Gastrocnemius medialis (tissue), 4 donors: ENCODE data around the gene TRH. TPM values are rescaled to one million over a fixed set of nuclear protein-coding genes. Genes with fewer than 3 reads are reported as not detected.
A peak's percentile ranks its signal among the peaks of the same experiment; 100 is the strongest.

Experiments
- ATAC-seq, 2 donors: fragments of 150-250 bp; one replicate each; pipeline ENCODE4 v1.9.1; 2016
- DNase-seq, 2 donors: peaks; one replicate each; pipeline ENCODE4 v3.0.0-alpha.2; 2019
- H3K27ac ChIP-seq, 4 donors: fragments of 200-600 bp; sonication (generic); 1 replicate in 1 of 4; 2 replicates in 3 of 4; pipeline ENCODE4 v1.5.1; 2016 to 2018; ENCODE audit warnings: mild to moderate bottlenecking in 2 of 4, moderate library complexity in 1 of 4
- H3K27me3 ChIP-seq, 3 donors: fragments of 200-600 bp; sonication (generic) in 2 of 3; 1 replicate in 1 of 3; 2 replicates in 2 of 3; pipeline versions ENCODE4 v1.5.1 to v1.6.0; 2016 to 2019; ENCODE audit warnings: mild to moderate bottlenecking in 1 of 3, moderate library complexity in 1 of 3
- H3K36me3 ChIP-seq, 2 donors: fragments of 200-600 bp; sonication (generic) in 1 of 2; one replicate each; pipeline ENCODE4 v1.5.1; 2017 to 2018
- H3K4me1 ChIP-seq, 2 donors: fragments of 200-600 bp; sonication (generic) in 1 of 2; one replicate each; pipeline ENCODE4 v1.5.1; 2016 to 2017; ENCODE audit warnings: mild to moderate bottlenecking in 2 of 2
- H3K4me3 ChIP-seq, 4 donors: fragments of 200-600 bp; sonication (generic) in 3 of 4; 1 replicate in 1 of 4; 2 replicates in 3 of 4; pipeline ENCODE4 v1.5.1; 2016 to 2019; ENCODE audit warnings: mild to moderate bottlenecking in 2 of 4
- H3K9me3 ChIP-seq, 3 donors: fragments of 200-600 bp; sonication (generic) in 2 of 3; 1 replicate in 1 of 3; 2 replicates in 2 of 3; pipeline ENCODE4 v1.5.1; 2016 to 2019
- POLR2A ChIP-seq, 2 donors: fragments of 450-650 bp; IDR thresholded peaks; one replicate each; pipeline ENCODE4 v1.6.1; 2017; ENCODE audit warnings: antibody characterized with exemption in 2 of 2, mild to moderate bottlenecking in 2 of 2, moderate library complexity in 2 of 2
- in situ Hi-C, 4 donors: fragments of 200-750 bp; cut with MboI; loops; one replicate each; pipeline versions ENCODE4 v1.15.0 to v1.8.0; 2017; ENCODE audit warnings: low sequenced_read_pairs in 4 of 4
- intact Hi-C: fragments of 100-400 bp; cut with DNase I; formaldehyde crosslinking; loops from one replicate; pipeline ENCODE4 v1.15.1; 2023; ENCODE audit warnings: low total_unique reads
- total RNA-seq, 4 donors: library from RNA; depleted of rRNA; stranded (reverse); fragments of >200 nt; gene quantifications; one replicate each; pipeline versions ENCODE4 v1.1.0 to v1.2.3, GENCODE V29; 2016
- TF ChIP-seq, protein P1 (sequence below), 5 experiments: fragments of 450-650 bp in 3 of 5; fragments of 200-600 bp in 2 of 5; sonication (generic) in 2 of 5; IDR thresholded peaks in 4 of 5; conservative IDR thresholded peaks in 1 of 5; 1 replicate in 4 of 5; 2 replicates in 1 of 5; pipeline ENCODE4 v1.5.1; 2016 to 2019; ENCODE audit warnings: antibody characterized with exemption in 5 of 5, mild to moderate bottlenecking in 3 of 5, moderate library complexity in 3 of 5

Gene TRH, protein sequence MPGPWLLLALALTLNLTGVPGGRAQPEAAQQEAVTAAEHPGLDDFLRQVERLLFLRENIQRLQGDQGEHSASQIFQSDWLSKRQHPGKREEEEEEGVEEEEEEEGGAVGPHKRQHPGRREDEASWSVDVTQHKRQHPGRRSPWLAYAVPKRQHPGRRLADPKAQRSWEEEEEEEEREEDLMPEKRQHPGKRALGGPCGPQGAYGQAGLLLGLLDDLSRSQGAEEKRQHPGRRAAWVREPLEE
- not detected for total RNA-seq

DNA sequence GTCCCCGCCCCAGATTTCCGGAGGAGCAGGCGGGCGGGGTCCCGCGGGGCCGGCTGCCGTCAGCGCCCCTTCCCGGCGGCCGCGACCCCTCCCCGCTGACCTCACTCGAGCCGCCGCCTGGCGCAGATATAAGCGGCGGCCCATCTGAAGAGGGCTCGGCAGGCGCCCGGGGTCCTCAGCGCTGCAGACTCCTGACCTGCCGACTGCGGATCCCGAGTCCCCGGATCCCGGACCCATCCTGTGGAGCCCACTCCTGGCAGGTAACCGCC is at the start of gene TRH:
TRH (plus strand) TSS at position 157 of the 269 bp plus-strand sequence. CDS start 1,097 bp downstream, outside the sequence.
- H3K9me3 ChIP-seq = no peaks in the 10 kb centered on the region
- in situ Hi-C loops (no loop called here), intact Hi-C loops (no loop called here)
- H3K4me1 ChIP-seq = peaks cover 6 to 14% of the 10 kb centered on the region in 2 donors
- DNase-seq = no peak
- no peak for ATAC-seq
- H3K27ac ChIP-seq = no peak within 1 kb of the TSS
- peak within 1 kb of the TSS in 3 of 4 donors; percentile 9 to 44 (median 28) for H3K4me3 ChIP-seq
- no peaks in the 10 kb centered on the region for H3K36me3 ChIP-seq
- H3K27me3 ChIP-seq = peaks cover 37 to 44% (median 42%) of the 10 kb centered on the region in 3 donors
- TF ChIP-seq, protein P1, sequence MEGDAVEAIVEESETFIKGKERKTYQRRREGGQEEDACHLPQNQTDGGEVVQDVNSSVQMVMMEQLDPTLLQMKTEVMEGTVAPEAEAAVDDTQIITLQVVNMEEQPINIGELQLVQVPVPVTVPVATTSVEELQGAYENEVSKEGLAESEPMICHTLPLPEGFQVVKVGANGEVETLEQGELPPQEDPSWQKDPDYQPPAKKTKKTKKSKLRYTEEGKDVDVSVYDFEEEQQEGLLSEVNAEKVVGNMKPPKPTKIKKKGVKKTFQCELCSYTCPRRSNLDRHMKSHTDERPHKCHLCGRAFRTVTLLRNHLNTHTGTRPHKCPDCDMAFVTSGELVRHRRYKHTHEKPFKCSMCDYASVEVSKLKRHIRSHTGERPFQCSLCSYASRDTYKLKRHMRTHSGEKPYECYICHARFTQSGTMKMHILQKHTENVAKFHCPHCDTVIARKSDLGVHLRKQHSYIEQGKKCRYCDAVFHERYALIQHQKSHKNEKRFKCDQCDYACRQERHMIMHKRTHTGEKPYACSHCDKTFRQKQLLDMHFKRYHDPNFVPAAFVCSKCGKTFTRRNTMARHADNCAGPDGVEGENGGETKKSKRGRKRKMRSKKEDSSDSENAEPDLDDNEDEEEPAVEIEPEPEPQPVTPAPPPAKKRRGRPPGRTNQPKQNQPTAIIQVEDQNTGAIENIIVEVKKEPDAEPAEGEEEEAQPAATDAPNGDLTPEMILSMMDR (IDR thresholded peaks at IDR 0.05 in 4 of 5, conservative IDR thresholded peaks at IDR 0.05 in 1 of 5) = no peak
- no peak for TF ChIP-seq POLR2A (IDR thresholded peaks at IDR 0.05)

DNA sequence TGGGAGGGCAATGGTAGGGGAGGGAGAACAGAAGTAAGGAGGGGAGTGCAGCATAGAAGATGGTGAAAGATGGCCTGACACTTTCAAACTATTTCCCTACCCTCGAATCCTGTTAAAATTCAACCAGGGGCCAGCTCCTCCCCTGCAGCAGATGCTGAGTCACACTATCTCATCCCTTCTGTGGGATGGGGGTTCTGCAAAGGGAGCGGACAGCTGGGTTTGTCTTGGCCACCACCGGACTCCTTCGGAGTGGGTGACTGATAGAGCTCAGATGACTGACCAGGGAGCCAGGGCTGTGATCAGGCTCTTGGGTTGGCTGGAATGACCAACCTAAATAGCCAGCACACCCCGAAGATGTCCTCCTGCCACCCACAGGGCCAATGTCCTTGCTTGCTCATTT is 47.4 kb upstream of the TRH start:
- intact Hi-C loops = no loop called here
- no peak for ATAC-seq

DNA sequence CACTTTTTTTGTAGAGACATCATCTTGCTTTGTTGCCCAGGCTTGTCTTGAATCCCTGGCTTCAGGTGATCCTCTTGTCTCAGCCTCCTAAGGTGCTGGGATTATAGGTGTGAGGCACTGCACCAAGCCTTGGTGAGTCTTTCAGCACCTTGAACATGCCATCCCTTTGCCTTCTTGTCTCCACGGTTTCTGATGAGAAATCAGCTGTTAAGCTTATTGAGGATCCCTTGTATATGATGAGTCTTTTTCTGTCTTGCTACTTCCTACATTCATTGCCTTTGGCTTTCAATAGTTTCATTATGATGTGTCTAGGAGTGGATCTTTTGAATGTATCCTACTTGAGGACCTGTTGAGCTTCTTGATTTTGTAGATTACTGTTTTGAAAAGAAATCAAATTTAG is 45.1 kb upstream of the TRH start:
- in situ Hi-C loops (loop anchor here (10.0 to 25.0 kb wide), 2 partner anchors 295 to 442 kb away; no protein-coding TSS in a partner anchor), intact Hi-C loops (no loop called here)
- H3K4me3 ChIP-seq = no peak overlapping the region
- ATAC-seq (no peak), DNase-seq (no peak)
- peaks cover 0 to 2% of the 10 kb centered on the region in 2 donors for H3K4me1 ChIP-seq
- TF ChIP-seq POLR2A (IDR thresholded peaks at IDR 0.05) = no peak
- TF ChIP-seq, protein P1 (IDR thresholded peaks at IDR 0.05 in 4 of 5, conservative IDR thresholded peaks at IDR 0.05 in 1 of 5) = no peak
- H3K9me3 ChIP-seq = no peaks in the 10 kb centered on the region
- no peaks in the 10 kb centered on the region for H3K27me3 ChIP-seq
- no peaks in the 10 kb centered on the region for H3K36me3 ChIP-seq
- H3K27ac ChIP-seq = no peak overlapping the region

More for the DNA sequence above, 47.4 kb upstream of the TRH start:
- Histone ChIP-seq H3K4me3 (no peak overlapping the region), H3K27ac (no peak overlapping the region), H3K36me3 (no peaks in the 10 kb centered on the region), H3K27me3 (no peaks in the 10 kb centered on the region), H3K9me3 (no peaks in the 10 kb centered on the region), H3K4me1 (no peaks in the 10 kb centered on the region)
- DNase-seq = no peak
- in situ Hi-C loops = loop anchor here (10.0 to 25.0 kb wide), 2 partner anchors 292 to 440 kb away; no protein-coding TSS in a partner anchor
- TF ChIP-seq, protein P1 (IDR thresholded peaks at IDR 0.05 in 4 of 5, conservative IDR thresholded peaks at IDR 0.05 in 1 of 5) = no peak
- TF ChIP-seq POLR2A (IDR thresholded peaks at IDR 0.05) = no peak

DNA sequence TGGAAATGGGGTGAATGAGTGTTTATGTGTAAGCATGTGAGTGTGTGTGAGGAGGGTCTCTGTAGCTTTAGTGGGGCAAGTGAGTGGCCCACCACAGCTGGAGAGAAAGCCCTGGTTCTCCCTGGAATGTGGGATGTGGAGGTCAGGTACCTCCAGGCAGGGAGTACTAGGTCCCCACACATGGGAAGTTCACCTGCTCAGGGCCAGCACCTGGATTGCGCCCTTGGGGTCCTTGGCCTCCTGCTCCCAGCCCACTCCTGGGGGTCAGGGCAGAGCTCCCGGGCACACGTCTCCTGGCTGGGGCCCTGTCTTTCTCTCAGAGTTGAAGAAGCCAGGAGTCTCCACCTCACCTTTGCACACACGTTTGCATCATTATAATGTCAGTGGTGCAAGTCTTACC is 41.0 kb upstream of the TRH start:
- no peak for ATAC-seq
- in situ Hi-C loops (loop anchor here (5.0 to 25.0 kb wide), 4 partner anchors 279 to 446 kb away; no protein-coding TSS in a partner anchor), intact Hi-C loops (loop anchor here (5.0 kb wide), 2 partner anchors 281 to 551 kb away; no protein-coding TSS in a partner anchor)
- H3K27ac ChIP-seq = no peak overlapping the region
- H3K9me3 ChIP-seq = no peaks in the 10 kb centered on the region
- H3K4me1 ChIP-seq = peaks cover 0 to 3% of the 10 kb centered on the region in 2 donors
- no peaks in the 10 kb centered on the region for H3K27me3 ChIP-seq
- TF ChIP-seq, protein P1 (IDR thresholded peaks at IDR 0.05 in 4 of 5, conservative IDR thresholded peaks at IDR 0.05 in 1 of 5) = no peak
- TF ChIP-seq POLR2A (IDR thresholded peaks at IDR 0.05) = no peak
- no peak overlapping the region for H3K4me3 ChIP-seq
- H3K36me3 ChIP-seq = no peaks in the 10 kb centered on the region
- DNase-seq = no peak
